Measurements from ENCODE around the gene PPFIA1.
"Not testable (repeated sequence)": the region's sequence is repeated elsewhere in the genome, so short reads cannot be mapped to it uniquely, and the experiment has no call there.

The PPFIA1 gene

DNA sequence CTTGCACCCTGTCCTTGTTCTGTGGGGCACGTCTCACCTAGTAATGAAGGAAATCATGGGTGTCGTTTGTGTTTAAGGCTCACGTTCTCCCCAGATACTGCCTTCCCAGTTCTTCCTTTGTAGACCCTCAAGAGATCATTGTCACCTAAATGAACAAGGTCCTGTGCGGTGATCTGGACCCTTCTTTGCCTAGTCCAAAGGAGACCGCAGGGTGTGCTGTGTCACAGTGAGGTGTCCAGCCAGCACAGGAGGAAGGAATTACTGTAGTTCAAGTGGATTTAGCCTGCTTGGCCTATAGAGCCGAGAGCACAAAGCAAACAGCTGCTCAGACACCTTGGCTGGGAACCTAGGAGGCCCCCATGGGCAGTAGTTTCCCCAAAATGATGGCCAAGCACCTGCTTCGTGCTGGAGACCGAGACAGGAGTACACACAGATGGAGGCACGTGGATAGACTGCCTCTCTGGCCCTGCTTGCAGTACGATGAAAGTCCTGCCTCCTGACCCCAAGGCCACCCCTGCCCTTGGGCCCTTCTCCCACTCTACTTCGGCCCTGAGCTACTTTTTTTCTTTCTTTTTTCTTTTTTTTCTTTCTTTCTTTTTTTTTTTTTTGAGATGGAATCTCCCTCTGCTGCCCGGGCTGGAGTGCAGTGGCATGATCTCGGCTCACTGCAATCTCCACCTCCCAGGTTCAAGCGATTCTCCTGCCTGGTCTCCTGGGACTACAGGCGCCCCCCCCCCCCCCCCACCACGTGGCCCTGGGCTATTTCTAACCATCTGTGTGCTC, 19.4 kb upstream of the PPFIA1 start:
- TF ChIP-seq CTCF (conservative IDR thresholded peaks at IDR 0.05; ENCODE audit: low read depth, low read length) = no peak

GRCh38 chr11:70251659-70252321, 18.7 kb upstream of the PPFIA1 start:
- H3K4me3 ChIP-seq (ENCODE audit: low read length) = no peak overlapping the region
- TF ChIP-seq CTCF (conservative IDR thresholded peaks at IDR 0.05; ENCODE audit: low read depth, low read length) = no peak
- no peak for DNase-seq (ENCODE audit: low read depth)

More for the DNA sequence above, 19.4 kb upstream of the PPFIA1 start:
- H3K4me3 ChIP-seq (ENCODE audit: low read length) = no peak overlapping the region
- no peak for DNase-seq (ENCODE audit: low read depth)

GRCh38 chr11:70252844-70253243, 17.6 kb upstream of the PPFIA1 start:
- no peak for DNase-seq (ENCODE audit: low read depth)
- no peak for TF ChIP-seq CTCF (conservative IDR thresholded peaks at IDR 0.05; ENCODE audit: low read depth, low read length)
- no peak overlapping the region for H3K4me3 ChIP-seq (ENCODE audit: low read length)

- no peak for DNase-seq (ENCODE audit: low read depth)
- H3K4me3 ChIP-seq (ENCODE audit: low read length) = no peak overlapping the region
- no peak for TF ChIP-seq CTCF (conservative IDR thresholded peaks at IDR 0.05; ENCODE audit: low read depth, low read length)
These were observed 14.9 kb upstream of the PPFIA1 start for GRCh38 chr11:70255477-70256116.

GRCh38 chr11:70259077-70259476, 11.4 kb upstream of the PPFIA1 start:
- DNase-seq (ENCODE audit: low read depth); H3K4me3 ChIP-seq (ENCODE audit: low read length): not testable (repeated sequence)

GRCh38 chr11:70262951-70263350, 7.5 kb upstream of the PPFIA1 start:
- no peak overlapping the region for H3K4me3 ChIP-seq (ENCODE audit: low read length)
- DNase-seq (ENCODE audit: low read depth) = no peak
- TF ChIP-seq CTCF (conservative IDR thresholded peaks at IDR 0.05; ENCODE audit: low read depth, low read length) = no peak

DNA sequence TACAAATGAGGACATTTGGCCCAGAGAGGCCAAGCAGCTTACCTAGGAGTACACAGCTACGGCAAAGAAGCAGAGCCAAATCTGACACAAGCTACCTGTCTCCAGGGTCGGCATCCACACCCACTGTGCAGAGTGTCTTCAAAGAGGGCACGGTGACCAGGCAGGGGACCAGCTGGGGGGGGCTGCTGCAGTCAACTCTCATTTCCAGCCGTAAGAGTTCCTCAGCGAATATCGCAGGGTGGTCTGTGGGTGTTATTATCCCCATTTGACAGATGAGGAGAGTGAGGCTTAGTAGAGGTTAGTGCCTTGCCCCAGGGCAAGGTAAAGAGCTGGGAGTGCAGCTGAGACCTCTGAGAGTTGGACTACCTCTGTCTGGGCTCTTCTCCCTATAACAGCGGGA, 7.1 kb upstream of the PPFIA1 start:
- no peak for DNase-seq (ENCODE audit: low read depth)
- H3K4me3 ChIP-seq (ENCODE audit: low read length) = no peak overlapping the region
- no peak for TF ChIP-seq CTCF (conservative IDR thresholded peaks at IDR 0.05; ENCODE audit: low read depth, low read length)
